Neutrophil (primary cell): ENCODE data around the gene NDUFB11.

Source experiments
- H3K27ac ChIP-seq: fragments of 200-600 bp; sonication (generic); 2 replicates; pipeline ENCODE4 v1.5.1; 2016; ENCODE audit warnings: mild to moderate bottlenecking, moderate library complexity
- H3K27me3 ChIP-seq: fragments of 200-600 bp; sonication (generic); 2 replicates; pipeline ENCODE4 v1.6.0; 2016; ENCODE audit warnings: mild to moderate bottlenecking
- H3K36me3 ChIP-seq: fragments of 200-600 bp; sonication (generic); 2 replicates; pipeline ENCODE4 v1.5.1; 2017
- H3K4me1 ChIP-seq, 2 experiments: fragments of 200-600 bp in 1 of 2; sonication (generic) in 1 of 2; 1 replicate in 1 of 2; 2 replicates in 1 of 2; pipeline versions ENCODE4 v1.5.1 to v1.6.1; 2013 to 2016; ENCODE audit warnings: low read depth in 1 of 2, low read length in 1 of 2, mild to moderate bottlenecking in 1 of 2, moderate library complexity in 1 of 2; ENCODE audit not compliant: control insufficient read depth in 1 of 2, insufficient read depth in 1 of 2
- H3K4me3 ChIP-seq, 2 experiments: fragments of 200-600 bp in 1 of 2; sonication (generic) in 1 of 2; 1 replicate in 1 of 2; 2 replicates in 1 of 2; pipeline ENCODE4 v1.5.1; 2013 to 2016; ENCODE audit warnings: low read depth in 1 of 2, low read length in 1 of 2, mild to moderate bottlenecking in 1 of 2, moderate library complexity in 1 of 2
- H3K9me3 ChIP-seq: fragments of 200-600 bp; sonication (generic); 2 replicates; pipeline ENCODE4 v1.5.1; 2016
- TF ChIP-seq, protein P1 (sequence below): fragments of 200-600 bp; sonication (generic); IDR thresholded peaks from 2 replicates; pipeline ENCODE4 v1.5.1; 2016; ENCODE audit warnings: antibody characterized with exemption

NDUFB11 gene

DNA sequence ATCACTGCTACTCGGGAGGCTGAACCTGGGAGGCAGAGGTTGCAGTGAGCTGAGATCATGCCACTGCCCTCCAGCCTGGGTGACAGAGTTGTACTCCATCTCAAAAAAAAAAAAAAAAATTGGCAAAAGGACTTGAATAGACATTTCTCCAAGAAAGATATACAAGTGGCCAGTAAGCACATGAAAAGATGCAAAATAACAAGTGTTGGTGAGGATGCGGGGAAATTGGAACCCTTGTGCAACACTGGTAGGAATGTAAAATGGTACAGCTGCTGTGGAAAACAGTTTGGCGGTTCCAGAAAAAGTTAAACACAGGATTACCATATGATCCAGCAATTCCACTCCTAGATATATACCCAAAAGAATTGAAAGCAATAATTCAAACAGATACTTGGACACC lies 19.9 kb upstream of the NDUFB11 start:
- TF ChIP-seq, protein P1, sequence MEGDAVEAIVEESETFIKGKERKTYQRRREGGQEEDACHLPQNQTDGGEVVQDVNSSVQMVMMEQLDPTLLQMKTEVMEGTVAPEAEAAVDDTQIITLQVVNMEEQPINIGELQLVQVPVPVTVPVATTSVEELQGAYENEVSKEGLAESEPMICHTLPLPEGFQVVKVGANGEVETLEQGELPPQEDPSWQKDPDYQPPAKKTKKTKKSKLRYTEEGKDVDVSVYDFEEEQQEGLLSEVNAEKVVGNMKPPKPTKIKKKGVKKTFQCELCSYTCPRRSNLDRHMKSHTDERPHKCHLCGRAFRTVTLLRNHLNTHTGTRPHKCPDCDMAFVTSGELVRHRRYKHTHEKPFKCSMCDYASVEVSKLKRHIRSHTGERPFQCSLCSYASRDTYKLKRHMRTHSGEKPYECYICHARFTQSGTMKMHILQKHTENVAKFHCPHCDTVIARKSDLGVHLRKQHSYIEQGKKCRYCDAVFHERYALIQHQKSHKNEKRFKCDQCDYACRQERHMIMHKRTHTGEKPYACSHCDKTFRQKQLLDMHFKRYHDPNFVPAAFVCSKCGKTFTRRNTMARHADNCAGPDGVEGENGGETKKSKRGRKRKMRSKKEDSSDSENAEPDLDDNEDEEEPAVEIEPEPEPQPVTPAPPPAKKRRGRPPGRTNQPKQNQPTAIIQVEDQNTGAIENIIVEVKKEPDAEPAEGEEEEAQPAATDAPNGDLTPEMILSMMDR, result no peak
- Histone ChIP-seq H3K27ac (no peak overlapping the region), H3K4me3 (no peak overlapping the region), H3K4me1 (no peaks in the 10 kb centered on the region), H3K9me3 (no peaks in the 10 kb centered on the region), H3K27me3 (no peaks in the 10 kb centered on the region), H3K36me3 (peaks cover 4% of the 10 kb centered on the region)

DNA sequence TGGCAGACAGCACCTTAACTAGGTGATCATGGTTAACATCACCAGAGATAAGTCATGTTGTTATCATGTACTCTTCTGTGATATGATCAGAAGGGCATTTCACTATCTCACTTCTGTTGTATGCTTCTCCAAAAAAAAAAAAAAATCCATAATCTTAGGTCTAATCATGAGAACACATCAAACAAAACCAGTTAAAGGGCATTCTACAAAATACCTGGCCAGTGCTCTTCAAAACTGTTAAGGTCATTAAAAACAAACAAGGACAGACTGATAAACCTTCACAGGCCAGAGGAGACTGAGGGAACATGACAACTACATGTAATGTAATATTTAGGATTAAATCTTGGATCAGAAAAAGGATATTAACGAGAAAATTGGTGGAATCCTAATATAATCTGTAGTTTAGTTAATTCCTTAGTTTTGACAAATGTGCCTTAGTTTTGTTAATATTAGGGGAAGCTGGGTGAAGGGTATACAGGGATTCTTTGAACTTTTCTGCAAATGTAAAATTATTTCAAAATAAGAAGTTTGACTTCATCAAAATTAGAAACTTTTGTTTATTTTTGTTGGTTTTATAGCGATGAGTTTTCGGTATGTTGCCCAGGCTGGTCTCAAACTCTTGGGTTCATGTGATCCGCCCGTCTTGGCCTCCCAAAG lies 18.6 kb upstream of the NDUFB11 start:
- no peaks in the 10 kb centered on the region for H3K4me1 ChIP-seq
- no peaks in the 10 kb centered on the region for H3K36me3 ChIP-seq
- no peak overlapping the region for H3K4me3 ChIP-seq
- no peak overlapping the region for H3K27ac ChIP-seq
- no peaks in the 10 kb centered on the region for H3K9me3 ChIP-seq
- TF ChIP-seq, protein P1, result no peak
- no peaks in the 10 kb centered on the region for H3K27me3 ChIP-seq

DNA sequence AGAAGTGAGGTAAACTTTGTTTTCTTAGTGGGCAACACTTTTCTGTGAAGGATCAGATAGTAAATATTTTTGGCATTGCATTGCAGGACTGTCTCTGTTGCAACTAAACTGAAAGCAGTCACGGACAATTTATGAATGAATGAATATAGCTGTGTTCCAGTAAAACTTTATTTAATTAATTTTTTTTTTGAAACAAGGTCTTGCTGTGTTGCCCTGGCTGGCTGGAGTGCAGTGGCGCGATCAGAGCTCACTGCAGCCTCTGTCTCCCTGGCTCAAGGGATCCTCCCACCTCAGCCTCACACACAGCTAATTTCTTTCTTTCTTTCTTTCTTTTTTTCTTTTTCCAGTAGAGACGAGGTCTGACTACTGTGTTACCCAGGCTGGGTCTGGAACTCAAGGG lies 16.3 kb upstream of the NDUFB11 start:
- Histone ChIP-seq H3K27ac (no peak overlapping the region), H3K36me3 (peaks cover 11% of the 10 kb centered on the region), H3K27me3 (no peaks in the 10 kb centered on the region), H3K4me1 (no peaks in the 10 kb centered on the region), H3K4me3 (no peak overlapping the region), H3K9me3 (no peaks in the 10 kb centered on the region)
- TF ChIP-seq, protein P1, result no peak

DNA sequence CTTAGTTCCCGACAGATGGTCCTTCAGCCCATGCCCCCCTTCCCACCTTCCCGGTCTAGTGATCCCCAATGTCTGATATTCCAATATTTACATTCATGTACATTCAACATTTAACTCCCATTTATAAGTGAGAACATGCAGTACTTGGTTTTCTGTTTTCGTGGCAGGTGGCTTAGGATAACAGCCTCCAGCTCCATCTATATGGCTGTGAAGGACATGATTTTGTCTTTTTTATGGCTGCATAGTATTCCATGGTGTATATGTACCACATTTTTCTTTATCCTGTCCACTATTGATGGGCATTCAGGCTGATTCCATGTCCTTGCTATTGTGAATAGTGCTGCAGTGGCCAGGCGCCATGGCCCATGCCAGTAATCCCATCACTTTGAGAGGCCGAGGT lies 14.3 kb upstream of the NDUFB11 start:
- H3K4me3 ChIP-seq, result no peak overlapping the region
- H3K36me3 ChIP-seq, result peaks cover 17% of the 10 kb centered on the region
- TF ChIP-seq, protein P1, result no peak
- H3K4me1 ChIP-seq, result no peaks in the 10 kb centered on the region
- no peaks in the 10 kb centered on the region for H3K27me3 ChIP-seq
- no peak overlapping the region for H3K27ac ChIP-seq
- H3K9me3 ChIP-seq, result no peaks in the 10 kb centered on the region

DNA sequence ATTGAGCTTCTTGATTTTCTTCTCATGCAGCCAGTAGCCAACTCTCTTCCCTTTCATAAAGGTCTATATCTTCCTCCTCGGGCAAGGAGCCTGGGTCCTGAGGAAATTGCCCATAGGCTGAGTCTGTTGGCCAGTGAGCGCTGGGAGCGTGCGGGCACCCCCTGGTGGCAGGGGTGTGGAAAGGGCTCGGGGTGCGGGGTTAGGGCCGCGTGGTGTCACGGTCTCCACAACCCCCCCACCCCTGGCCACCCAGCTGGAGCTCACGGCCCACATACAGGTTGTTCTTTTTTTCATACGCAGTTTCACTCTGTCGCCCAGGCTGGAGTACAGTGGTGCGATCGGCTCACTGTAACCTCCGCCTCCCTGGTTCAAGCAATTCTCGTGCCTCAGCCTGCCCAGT lies 13.6 kb upstream of the NDUFB11 start:
- H3K36me3 ChIP-seq, result peaks cover 17% of the 10 kb centered on the region
- no peak overlapping the region for H3K4me3 ChIP-seq
- H3K9me3 ChIP-seq, result no peaks in the 10 kb centered on the region
- no peaks in the 10 kb centered on the region for H3K27me3 ChIP-seq
- no peaks in the 10 kb centered on the region for H3K4me1 ChIP-seq
- TF ChIP-seq, protein P1, result no peak
- no peak overlapping the region for H3K27ac ChIP-seq
